NCI-H774 (cell line): Measurements from ENCODE around the gene KRT84.

ENCODE experiments used
- DNase-seq: peaks from one replicate; lab custom pipeline; 2025; lab: John Stamatoyannopoulos, UW

The KRT84 gene

DNA sequence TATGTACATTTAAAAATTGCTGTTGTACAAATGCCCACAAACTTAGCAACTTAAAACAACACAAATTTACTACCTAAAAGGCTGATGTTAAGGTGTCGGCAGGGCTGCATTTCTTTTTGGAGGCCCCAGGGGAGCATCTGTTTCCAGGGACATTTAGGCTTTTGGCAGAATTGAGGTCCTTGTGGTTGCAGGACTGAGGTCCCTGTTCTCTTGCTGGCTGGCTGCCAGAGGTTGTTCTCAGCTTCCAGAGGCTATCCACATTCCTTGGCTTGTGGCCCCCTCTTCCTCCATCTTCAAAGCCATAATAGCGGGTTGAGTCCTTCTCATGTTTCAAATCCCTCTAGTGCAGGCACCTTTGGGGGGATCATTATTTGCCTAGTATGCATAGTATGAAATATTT lies 41.9 kb downstream of the KRT84 start:
- DNase-seq: no peak

- no peak for DNase-seq
Measured at GRCh38 chr12:52342781-52343490, 42.5 kb downstream of the KRT84 start.

- no peak for DNase-seq
Measured at GRCh38 chr12:52341066-52341580, 44.3 kb downstream of the KRT84 start.

DNA sequence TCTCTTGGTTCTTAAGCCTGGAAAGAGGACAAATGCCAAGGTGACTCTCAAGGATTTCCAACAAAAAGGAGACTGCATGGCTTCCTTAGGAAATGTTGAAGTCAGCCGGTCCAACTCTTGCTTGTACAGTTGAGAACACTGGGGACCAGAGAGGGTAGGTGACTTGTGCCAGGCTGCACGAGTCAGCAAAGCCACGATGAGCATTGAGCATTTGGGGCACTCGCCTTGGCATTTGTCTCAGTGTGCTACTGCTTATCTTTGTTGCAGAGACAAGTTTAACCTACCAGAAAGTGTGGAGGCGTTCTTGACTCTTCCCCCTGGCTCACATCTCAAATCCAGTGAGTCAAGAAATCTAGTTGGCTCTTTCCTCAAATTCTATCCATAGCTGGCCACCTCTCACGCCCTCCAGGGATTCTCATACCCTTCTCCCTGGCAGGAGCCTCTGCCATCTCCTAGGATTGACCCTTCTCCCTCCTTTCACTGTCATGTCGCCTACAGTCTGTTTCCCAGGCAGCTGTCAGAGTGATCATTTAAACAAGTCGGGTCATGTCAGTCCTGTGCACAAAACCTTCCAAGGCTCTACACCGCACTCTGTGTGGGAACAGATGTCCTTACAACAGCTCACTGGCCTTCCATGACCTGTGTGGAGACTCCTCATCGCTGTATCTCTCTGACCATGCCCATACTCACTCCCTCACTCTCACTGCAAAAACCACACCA lies 47.1 kb downstream of the KRT84 start:
- DNase-seq: no peak

DNA sequence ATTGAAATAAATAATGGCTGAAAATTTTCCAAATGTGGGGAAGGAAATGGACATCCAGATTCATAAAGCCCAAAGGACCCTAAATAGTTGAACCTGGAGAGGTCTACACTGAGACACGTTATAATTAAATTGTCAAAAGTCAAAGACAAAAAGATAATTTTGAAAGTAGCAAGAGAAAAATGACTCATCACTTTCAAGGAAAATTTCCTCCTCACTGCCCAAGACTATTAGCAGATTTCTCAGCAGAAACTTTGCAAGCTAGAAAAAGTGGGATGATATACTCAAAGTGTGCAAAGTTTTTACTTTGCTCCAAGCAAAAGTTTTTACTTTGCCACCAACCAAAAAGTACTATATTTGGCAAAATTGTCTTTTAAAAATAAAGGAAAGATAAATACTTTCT lies 48.4 kb downstream of the KRT84 start:
- DNase-seq: no peak

DNA sequence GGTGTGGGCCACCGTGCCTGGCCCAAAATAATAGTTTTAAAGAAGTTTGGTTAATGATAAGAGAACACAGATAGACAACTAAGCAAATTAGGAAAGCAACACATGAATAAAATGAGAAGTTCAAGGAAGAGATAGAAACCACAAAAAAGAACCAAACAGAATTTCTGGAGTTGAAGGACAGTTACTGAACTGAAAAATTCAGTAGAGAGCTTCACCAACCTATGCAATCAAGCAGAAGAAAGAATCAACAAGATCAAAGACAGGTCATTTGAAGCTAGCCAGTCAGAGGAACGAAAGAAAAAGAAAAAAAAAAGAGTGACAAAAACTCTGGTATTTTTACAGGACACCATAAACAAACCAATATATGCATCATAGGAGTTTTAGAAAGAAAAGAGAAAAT lies 48.8 kb downstream of the KRT84 start:
- no peak for DNase-seq

DNA sequence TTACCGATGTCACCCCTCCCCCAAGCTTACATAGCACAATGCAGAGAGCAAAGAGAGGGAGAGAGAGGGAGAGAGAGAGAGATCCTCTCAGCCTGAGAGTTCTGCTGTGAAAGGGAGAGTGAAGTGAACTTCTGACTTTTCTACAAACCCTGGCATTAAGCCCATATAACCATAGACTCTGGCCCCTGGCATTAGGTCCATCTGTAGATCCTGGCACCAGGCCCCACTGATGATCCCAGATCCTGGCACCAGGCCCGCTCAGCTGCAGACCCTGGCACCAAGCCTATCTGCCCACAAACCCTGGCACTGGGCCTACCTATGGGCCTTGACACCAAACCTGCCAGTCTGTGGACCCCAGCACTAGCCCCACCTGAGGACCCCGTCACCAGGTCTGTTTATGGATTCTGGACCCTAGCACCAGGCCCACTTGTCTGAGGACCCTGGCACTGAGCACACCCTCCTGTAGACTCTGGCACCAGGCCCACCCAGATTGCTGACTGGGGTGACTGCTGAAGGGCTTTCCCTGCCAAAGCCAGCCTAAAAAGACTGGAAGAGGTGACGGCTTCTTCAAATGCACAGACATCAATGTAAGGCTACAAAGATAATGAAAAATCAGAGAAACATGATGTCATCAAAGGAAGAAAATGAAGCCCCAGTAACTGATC lies 49.7 kb downstream of the KRT84 start:
- DNase-seq: no peak

GRCh38 chr12:52334185-52334584 lies 51.3 kb downstream of the KRT84 start:
- no peak for DNase-seq

- DNase-seq: no peak
Measured at GRCh38 chr12:52333321-52333720, 52.1 kb downstream of the KRT84 start.

GRCh38 chr12:52332381-52332780 lies 53.1 kb downstream of the KRT84 start:
- DNase-seq: no peak

DNA sequence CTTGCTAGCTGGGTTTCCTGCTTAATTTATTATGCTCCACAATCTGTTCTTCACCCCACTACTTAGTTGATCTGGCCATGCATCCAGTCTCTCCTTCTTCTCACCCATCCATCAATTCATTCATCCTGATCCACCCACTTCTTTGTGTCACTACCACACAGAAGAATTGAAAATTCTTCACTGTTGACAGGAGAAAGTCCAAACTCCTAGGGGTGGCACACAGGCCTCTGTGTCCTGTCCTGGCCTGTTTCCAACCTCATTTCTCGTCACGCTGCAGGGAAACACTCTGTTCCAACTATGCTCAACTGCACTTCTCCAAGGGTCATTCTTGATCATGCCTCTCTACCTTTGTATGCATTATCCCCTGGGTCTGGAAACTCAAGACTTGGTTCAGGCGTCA lies 53.6 kb downstream of the KRT84 start:
- DNase-seq: no peak

- DNase-seq: no peak
Measured at GRCh38 chr12:52331039-52331438, 54.4 kb downstream of the KRT84 start.

GRCh38 chr12:52327830-52328500 lies 57.5 kb downstream of the KRT84 start:
- DNase-seq: no peak
